Progenitor cell of endocrine pancreas (in vitro differentiated cells): ENCODE results near the gene TRMT1. TPM values are rescaled to one million over a fixed set of nuclear protein-coding genes. Genes with fewer than 3 reads are reported as not detected.

Experiments
- DNase-seq: peaks from one replicate; pipeline ENCODE4 v3.0.0; 2021; ENCODE audit warnings: low spot score; ENCODE audit not compliant: unreplicated experiment
- H3K27ac Mint-ChIP-seq: 2 replicates; pipeline ENCODE4 v1.8.0; 2021; ENCODE audit warnings: mild to moderate bottlenecking, moderate library complexity, mixed read lengths
- H3K27me3 Mint-ChIP-seq: 2 replicates; pipeline ENCODE4 v1.8.0; 2021; ENCODE audit warnings: mixed read lengths
- H3K36me3 Mint-ChIP-seq: 2 replicates; pipeline ENCODE4 v1.8.0; 2022; ENCODE audit warnings: mixed read lengths; ENCODE audit not compliant: insufficient read depth
- H3K4me1 Mint-ChIP-seq: 2 replicates; pipeline ENCODE4 v1.8.0; 2021; ENCODE audit warnings: low read depth, mixed read lengths
- H3K4me3 Mint-ChIP-seq: 2 replicates; pipeline ENCODE4 v1.8.0; 2021; ENCODE audit warnings: low read depth, mild to moderate bottlenecking, moderate library complexity, mixed read lengths
- H3K9me3 Mint-ChIP-seq: 2 replicates; pipeline ENCODE4 v1.8.0; 2021; ENCODE audit warnings: low read depth, mixed read lengths
- total RNA-seq: library from RNA; stranded (reverse); gene quantifications from 2 replicates; pipeline ENCODE4 v1.2.1, GENCODE V29; 2021
- TF ChIP-seq, protein P1 (sequence below): fragments of 200-600 bp; sonication (generic); IDR thresholded peaks from one replicate; pipeline ENCODE4 v1.5.0; 2021; ENCODE audit warnings: antibody characterized with exemption, mild to moderate bottlenecking; ENCODE audit not compliant: unreplicated experiment

TRMT1 gene
- total RNA-seq, 1 donor from 2014 or later = 52.4 TPM

DNA sequence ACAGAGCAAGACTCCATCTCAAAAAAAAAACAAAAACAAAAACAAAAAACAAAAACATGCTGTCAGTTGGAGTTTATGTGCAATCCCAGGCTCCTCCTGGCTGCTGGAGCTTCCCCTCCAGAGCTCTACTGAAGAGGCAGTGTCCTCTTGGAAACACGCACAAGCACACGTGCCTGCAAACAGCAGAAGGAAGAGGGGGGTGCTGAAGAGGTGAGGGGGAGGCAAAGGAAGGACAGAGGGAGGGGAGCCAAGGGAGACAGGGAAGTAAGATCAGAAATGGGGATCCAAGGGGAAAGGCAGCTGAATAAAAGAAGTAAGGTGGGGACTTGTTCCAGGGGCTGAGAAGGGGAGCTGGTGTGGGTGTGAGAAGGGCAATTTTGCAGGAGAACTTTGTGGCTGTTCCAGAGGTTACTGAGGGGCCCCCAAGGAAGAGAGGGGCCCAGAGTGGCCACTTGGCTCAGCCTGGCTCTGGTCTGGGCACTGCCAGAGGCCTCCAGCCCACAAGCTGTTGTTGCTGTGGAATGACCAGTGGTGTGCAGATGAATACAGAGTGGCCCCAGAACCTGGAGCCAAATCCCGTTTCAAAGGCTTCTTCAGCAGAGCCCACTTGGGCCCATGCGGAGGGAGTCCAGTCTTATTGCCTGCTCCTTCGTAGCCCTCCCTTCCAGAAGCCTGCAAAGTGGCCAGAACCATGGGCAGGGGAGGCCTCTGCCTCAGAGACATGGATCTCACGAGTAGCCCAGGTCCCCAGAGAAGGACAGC lies 48.3 kb downstream of the TRMT1 start:
- Mint-ChIP-seq H3K36me3 (no peaks in the 10 kb centered on the region), H3K27ac (no peak overlapping the region), H3K4me3 (no peak overlapping the region), H3K27me3 (peaks cover 84% of the 10 kb centered on the region), H3K4me1 (peaks cover 14% of the 10 kb centered on the region), H3K9me3 (no peaks in the 10 kb centered on the region)
- TF ChIP-seq, protein P1, sequence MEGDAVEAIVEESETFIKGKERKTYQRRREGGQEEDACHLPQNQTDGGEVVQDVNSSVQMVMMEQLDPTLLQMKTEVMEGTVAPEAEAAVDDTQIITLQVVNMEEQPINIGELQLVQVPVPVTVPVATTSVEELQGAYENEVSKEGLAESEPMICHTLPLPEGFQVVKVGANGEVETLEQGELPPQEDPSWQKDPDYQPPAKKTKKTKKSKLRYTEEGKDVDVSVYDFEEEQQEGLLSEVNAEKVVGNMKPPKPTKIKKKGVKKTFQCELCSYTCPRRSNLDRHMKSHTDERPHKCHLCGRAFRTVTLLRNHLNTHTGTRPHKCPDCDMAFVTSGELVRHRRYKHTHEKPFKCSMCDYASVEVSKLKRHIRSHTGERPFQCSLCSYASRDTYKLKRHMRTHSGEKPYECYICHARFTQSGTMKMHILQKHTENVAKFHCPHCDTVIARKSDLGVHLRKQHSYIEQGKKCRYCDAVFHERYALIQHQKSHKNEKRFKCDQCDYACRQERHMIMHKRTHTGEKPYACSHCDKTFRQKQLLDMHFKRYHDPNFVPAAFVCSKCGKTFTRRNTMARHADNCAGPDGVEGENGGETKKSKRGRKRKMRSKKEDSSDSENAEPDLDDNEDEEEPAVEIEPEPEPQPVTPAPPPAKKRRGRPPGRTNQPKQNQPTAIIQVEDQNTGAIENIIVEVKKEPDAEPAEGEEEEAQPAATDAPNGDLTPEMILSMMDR = no peak
- DNase-seq = no peak

DNA sequence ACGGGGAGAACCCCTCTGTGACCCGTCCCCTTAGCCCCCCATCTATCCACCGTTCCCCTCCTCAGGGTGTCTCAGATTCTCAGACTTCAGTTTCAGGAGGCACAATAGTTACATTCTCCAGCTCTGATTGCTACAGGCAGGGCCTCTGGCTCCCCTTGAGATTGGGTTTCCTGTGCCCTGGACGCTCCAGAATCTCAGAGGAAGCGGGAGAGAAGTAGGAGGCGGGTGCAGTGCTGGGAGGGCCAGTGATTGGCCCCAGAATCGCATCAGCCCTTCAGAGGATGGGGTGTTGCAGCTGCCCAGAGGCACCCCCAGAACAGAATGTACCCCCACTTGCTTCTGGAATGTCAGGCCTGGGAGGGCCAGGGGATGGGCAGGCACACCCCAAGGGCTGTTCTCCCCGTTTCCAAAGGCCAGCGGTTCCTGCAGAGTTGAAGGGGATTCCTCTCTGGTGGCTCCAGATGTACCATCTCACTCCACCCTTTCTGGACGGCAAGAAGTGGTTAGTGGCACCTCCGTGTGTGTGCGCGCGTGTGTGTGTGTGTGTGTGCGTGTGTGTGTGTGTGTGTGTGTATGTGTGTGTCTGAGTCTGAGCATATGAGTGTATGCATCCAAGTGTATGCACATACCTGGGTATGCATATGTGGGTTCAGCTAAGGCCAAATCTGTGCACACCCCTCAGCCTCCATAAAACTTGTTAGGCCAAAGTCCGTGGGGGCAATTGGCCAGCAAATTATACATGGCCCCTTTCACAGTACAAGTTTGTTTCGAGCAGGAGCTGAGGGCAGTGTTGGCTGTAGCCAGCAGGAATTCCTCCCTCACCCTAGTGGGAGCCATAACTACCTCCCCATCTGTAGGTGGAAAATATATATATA lies 49.4 kb downstream of the TRMT1 start:
- no peak overlapping the region for H3K27ac Mint-ChIP-seq
- TF ChIP-seq, protein P1 = no peak

DNA sequence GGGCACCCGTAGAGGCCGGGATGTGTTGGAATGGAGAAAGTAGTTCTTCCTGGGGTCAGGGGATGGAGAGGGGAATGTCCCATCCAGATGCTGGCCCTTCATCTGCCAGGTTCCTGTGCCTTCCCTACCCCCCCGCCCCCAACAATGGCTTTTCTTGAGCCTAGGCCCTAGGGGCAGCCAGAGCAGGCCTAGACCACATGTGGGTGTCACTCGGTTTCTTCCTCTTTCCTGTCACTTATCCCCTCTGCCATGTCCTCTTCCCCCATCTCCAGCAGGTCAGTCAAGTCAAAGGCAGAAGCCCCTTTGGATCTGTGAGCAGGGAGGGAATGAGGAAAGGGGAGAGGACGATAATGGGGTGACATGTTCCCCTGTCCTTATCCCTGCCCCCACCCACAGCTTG lies 50.3 kb downstream of the TRMT1 start:
- peaks cover 14% of the 10 kb centered on the region for H3K4me1 Mint-ChIP-seq
- no peak overlapping the region for H3K27ac Mint-ChIP-seq
- H3K27me3 Mint-ChIP-seq = peaks cover 90% of the 10 kb centered on the region
- H3K9me3 Mint-ChIP-seq = no peaks in the 10 kb centered on the region
- H3K4me3 Mint-ChIP-seq = no peak overlapping the region
- H3K36me3 Mint-ChIP-seq = no peaks in the 10 kb centered on the region
- no peak for DNase-seq
- TF ChIP-seq, protein P1 = no peak

More for the DNA sequence above, 49.4 kb downstream of the TRMT1 start:
- Mint-ChIP-seq H3K27me3 (peaks cover 84% of the 10 kb centered on the region), H3K4me3 (no peak overlapping the region), H3K9me3 (no peaks in the 10 kb centered on the region), H3K36me3 (no peaks in the 10 kb centered on the region), H3K4me1 (peaks cover 14% of the 10 kb centered on the region)
- DNase-seq = no peak

DNA sequence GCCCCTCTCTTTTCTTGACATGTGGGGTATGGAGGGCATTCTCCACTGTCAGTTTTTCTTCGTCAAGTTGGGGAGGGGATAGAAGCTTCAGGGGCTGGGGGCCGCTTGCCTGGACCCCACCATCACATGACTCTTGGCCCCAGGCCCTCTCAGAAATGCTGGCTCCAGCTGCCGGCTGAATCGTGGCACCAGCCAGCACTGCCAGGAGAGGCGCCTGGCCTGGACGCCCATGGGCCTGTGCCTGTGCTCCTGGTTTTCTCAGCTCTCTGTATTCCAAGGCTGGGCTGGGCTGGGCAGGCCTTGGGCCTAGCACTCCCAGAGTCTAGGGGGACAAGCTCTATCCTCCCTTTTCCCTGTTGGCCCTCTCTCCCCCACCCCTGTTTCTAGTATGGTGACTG lies 52.4 kb downstream of the TRMT1 start:
- Mint-ChIP-seq H3K4me3 (no peak overlapping the region), H3K27me3 (peaks cover 79% of the 10 kb centered on the region), H3K9me3 (no peaks in the 10 kb centered on the region), H3K36me3 (no peaks in the 10 kb centered on the region), H3K4me1 (peaks cover 4% of the 10 kb centered on the region), H3K27ac (no peak overlapping the region)
- TF ChIP-seq, protein P1 = no peak
- no peak for DNase-seq

DNA sequence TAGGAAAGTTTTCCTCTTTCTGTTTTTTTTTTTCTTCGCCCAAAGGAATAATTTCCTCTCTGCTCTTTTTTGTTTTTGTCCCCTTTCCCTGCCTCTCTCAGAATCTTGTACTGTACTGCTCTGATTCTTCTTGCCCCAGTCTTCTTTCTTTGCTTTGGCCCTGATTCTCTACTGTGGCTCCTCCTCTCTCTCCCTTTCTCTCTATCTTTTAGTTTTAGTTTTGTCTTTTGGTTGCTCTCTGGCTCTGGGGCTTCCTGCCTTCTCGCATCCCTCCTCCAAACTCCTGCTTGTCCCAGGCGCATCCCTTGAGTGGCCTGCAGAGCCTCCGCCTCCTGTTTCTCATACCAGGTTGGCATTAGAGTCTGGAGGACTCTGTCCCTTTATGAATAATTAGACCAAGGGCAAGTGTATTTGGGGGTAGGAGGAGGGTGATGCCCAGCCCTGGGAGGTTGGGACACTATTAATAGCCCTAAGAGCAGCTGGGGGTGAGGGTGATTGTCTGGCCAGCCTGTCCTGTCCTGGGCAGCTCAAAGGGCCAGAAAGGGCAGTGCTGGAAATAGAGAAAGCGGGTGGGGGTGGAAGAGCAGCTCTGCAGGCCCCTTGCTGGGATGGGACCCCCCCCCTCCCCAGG lies 53.0 kb downstream of the TRMT1 start:
- H3K9me3 Mint-ChIP-seq = no peaks in the 10 kb centered on the region
- peaks cover 79% of the 10 kb centered on the region for H3K27me3 Mint-ChIP-seq
- H3K36me3 Mint-ChIP-seq = no peaks in the 10 kb centered on the region
- peaks cover 2% of the 10 kb centered on the region for H3K4me1 Mint-ChIP-seq
- TF ChIP-seq, protein P1 = no peak
- no peak overlapping the region for H3K4me3 Mint-ChIP-seq
- DNase-seq = no peak
- H3K27ac Mint-ChIP-seq = no peak overlapping the region
